IMR-90 (cell line): Measurements from ENCODE around the gene DOCK2.

Source experiments
- CTCF ChIP-seq: conservative IDR thresholded peaks from 2 replicates; pipeline ENCODE4 v1.5.1; 2012; ENCODE audit warnings: mild to moderate bottlenecking, low read depth, low read length, improper control_type of control experiment
- FOS ChIP-seq: fragments of 150-350 bp; IDR thresholded peaks from 2 replicates; pipeline ENCODE4 v1.6.1; 2016; ENCODE audit warnings: low read depth, low read length

DNA sequence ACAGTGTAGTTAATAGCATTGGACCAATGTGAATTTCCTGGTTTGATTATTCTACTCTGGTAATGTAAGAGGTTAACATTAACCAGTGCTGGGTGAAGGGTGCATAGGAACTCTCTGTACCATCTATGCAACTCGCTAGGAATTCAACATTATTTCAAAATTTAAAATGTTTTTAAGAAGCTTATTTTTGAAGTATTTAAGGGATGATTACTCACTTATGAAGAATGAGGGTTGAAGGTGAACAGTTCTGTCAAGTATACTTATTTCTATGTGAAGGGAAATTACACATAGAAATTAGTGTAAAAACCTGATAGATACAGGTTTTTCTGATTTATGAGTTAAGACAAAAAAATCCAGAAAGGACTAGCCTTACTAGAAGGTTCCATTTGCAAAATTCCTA is 177.4 kb downstream of the DOCK2 start:
- TF ChIP-seq CTCF: no peak
- no peak for TF ChIP-seq FOS
